Ishikawa (cell line): ENCODE measurements around the gene CDR2.

Experiments used
- CEBPB ChIP-seq: IDR thresholded peaks from 2 replicates; pipeline ENCODE4 v1.6.1; 2012
- EP300 ChIP-seq: IDR thresholded peaks from 2 replicates; pipeline ENCODE4 v1.6.1; 2012; ENCODE audit warnings: borderline replicate concordance
- RAD21 ChIP-seq: IDR thresholded peaks from 2 replicates; pipeline ENCODE4 v1.6.1; 2012; ENCODE audit warnings: low read depth
- TCF12 ChIP-seq: IDR thresholded peaks from 2 replicates; pipeline ENCODE4 v1.6.1; 2012; ENCODE audit warnings: low read depth
- YY1 ChIP-seq: IDR thresholded peaks from 2 replicates; pipeline ENCODE4 v1.6.1; 2012; ENCODE audit warnings: low read depth
- ZBTB7A ChIP-seq: IDR thresholded peaks from 2 replicates; pipeline ENCODE4 v1.6.1; 2012; ENCODE audit warnings: low read depth
- TF ChIP-seq, protein P1 (sequence below): IDR thresholded peaks from 2 replicates; pipeline ENCODE4 v1.6.1; 2012; ENCODE audit warnings: low read depth, mild to moderate bottlenecking
- TF ChIP-seq, protein P2 (sequence below): IDR thresholded peaks from 2 replicates; pipeline ENCODE4 v1.6.1; 2012

DNA sequence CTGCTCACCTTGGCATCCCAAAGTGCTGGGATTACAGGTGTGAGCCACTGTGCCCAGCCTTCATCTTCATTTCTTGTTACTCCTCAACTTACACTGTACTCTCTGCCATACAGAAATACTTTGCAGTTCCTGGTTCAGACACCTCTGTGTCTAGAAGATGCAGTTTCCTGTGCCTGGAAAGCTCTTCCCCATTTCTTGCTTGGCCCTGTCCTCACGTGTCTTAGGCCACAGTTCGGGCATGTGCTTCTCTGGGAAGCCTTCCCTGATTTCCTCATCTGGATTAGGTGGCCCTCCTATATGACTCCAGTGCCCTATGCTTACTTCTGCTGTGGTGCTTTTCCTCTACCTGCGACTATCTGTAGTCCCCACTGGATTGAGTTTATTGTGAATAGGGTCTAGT is 26.5 kb upstream of the CDR2 start:
- no peak for TF ChIP-seq RAD21
- no peak for TF ChIP-seq ZBTB7A
- TF ChIP-seq YY1: no peak
- TF ChIP-seq, protein P1, sequence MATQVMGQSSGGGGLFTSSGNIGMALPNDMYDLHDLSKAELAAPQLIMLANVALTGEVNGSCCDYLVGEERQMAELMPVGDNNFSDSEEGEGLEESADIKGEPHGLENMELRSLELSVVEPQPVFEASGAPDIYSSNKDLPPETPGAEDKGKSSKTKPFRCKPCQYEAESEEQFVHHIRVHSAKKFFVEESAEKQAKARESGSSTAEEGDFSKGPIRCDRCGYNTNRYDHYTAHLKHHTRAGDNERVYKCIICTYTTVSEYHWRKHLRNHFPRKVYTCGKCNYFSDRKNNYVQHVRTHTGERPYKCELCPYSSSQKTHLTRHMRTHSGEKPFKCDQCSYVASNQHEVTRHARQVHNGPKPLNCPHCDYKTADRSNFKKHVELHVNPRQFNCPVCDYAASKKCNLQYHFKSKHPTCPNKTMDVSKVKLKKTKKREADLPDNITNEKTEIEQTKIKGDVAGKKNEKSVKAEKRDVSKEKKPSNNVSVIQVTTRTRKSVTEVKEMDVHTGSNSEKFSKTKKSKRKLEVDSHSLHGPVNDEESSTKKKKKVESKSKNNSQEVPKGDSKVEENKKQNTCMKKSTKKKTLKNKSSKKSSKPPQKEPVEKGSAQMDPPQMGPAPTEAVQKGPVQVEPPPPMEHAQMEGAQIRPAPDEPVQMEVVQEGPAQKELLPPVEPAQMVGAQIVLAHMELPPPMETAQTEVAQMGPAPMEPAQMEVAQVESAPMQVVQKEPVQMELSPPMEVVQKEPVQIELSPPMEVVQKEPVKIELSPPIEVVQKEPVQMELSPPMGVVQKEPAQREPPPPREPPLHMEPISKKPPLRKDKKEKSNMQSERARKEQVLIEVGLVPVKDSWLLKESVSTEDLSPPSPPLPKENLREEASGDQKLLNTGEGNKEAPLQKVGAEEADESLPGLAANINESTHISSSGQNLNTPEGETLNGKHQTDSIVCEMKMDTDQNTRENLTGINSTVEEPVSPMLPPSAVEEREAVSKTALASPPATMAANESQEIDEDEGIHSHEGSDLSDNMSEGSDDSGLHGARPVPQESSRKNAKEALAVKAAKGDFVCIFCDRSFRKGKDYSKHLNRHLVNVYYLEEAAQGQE: no peak
- TF ChIP-seq CEBPB: no peak
- no peak for TF ChIP-seq EP300
- TF ChIP-seq, protein P2, sequence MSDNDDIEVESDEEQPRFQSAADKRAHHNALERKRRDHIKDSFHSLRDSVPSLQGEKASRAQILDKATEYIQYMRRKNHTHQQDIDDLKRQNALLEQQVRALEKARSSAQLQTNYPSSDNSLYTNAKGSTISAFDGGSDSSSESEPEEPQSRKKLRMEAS: no peak
- no peak for TF ChIP-seq TCF12
